ENCODE measurements around the gene TUBA1B. TPM values are rescaled to one million over a fixed set of nuclear protein-coding genes. Genes with fewer than 3 reads are reported as not detected.
A peak's percentile ranks its signal among the peaks of the same experiment; 100 is the strongest.

The TUBA1B gene
- total and polyA plus RNA-seq, 2 of the 8 experiments (the other 6 are each of a cell fraction or from before 2014, with no cell fraction given) = 2,092 to 6,837 TPM

GRCh38 chr12:49110464-49111155, 20.6 kb downstream of the TUBA1B start, which contains the start of gene LMBR1L (continued):
- no peak for TF ChIP-seq GABPA (IDR thresholded peaks at IDR 0.05; ENCODE audit: borderline replicate concordance, insufficient read depth, low read length)
- TF ChIP-seq RBBP5 (IDR thresholded peaks at IDR 0.05; ENCODE audit: borderline replicate concordance, low read depth, low read length) = peak; percentile 54; the same call in 1 of the 2 replicates
- peak; percentile 45 for TF ChIP-seq SAP30 (IDR thresholded peaks at IDR 0.05; ENCODE audit: insufficient read depth, insufficient replicate concordance, low read length)
- TF ChIP-seq JUN (IDR thresholded peaks at IDR 0.05; ENCODE audit: low read depth, low read length) = no peak
- TF ChIP-seq KDM5A (IDR thresholded peaks at IDR 0.05; ENCODE audit: low read length) = no peak
- TF ChIP-seq MAX (IDR thresholded peaks at IDR 0.05) = no peak; the same call in 1 of the 2 replicates
